HEK293T (cell line): ENCODE measurements around the gene FH.

Experiments used
- ARNT ChIP-seq: fragments of 450-650 bp; IDR thresholded peaks from 2 replicates; pipeline ENCODE4 v1.6.1; 2017; ENCODE audit warnings: mild to moderate bottlenecking
- BHLHE40 ChIP-seq: fragments of 450-650 bp; IDR thresholded peaks from 2 replicates; pipeline ENCODE4 v1.6.1; 2016; ENCODE audit warnings: mild to moderate bottlenecking, moderate library complexity, borderline replicate concordance
- ELF4 ChIP-seq: fragments of 450-650 bp; IDR thresholded peaks from 2 replicates; pipeline ENCODE4 v1.6.1; 2017; ENCODE audit warnings: antibody characterized with exemption
- FOXK2 ChIP-seq: fragments of 450-650 bp; IDR thresholded peaks from 2 replicates; pipeline ENCODE4 v1.6.1; 2016; ENCODE audit warnings: mild to moderate bottlenecking
- FOXM1 ChIP-seq: fragments of 450-650 bp; IDR thresholded peaks from 2 replicates; pipeline ENCODE4 v1.6.1; 2017; ENCODE audit warnings: mild to moderate bottlenecking, borderline replicate concordance
- HDGF ChIP-seq: fragments of 450-650 bp; IDR thresholded peaks from 2 replicates; pipeline ENCODE4 v1.6.1; 2017; ENCODE audit warnings: antibody characterized with exemption, borderline replicate concordance
- LEF1 ChIP-seq: fragments of 450-650 bp; IDR thresholded peaks from 2 replicates; pipeline ENCODE4 v1.6.1; 2017; ENCODE audit warnings: mild to moderate bottlenecking, borderline replicate concordance
- NFRKB ChIP-seq: fragments of 450-650 bp; IDR thresholded peaks from 2 replicates; pipeline ENCODE4 v1.6.1; 2016; ENCODE audit warnings: mild to moderate bottlenecking, moderate library complexity
- SP1 ChIP-seq: fragments of 450-650 bp; IDR thresholded peaks from 2 replicates; pipeline ENCODE4 v1.6.1; 2017
- SUZ12 ChIP-seq: fragments of 450-650 bp; IDR thresholded peaks from 2 replicates; pipeline ENCODE4 v1.6.1; 2016; ENCODE audit warnings: mild to moderate bottlenecking
- ZNF384 ChIP-seq: fragments of 450-650 bp; IDR thresholded peaks from 2 replicates; pipeline ENCODE4 v1.6.1; 2016
- TF ChIP-seq, protein P1 (sequence below): fragments of 450-650 bp; IDR thresholded peaks from 2 replicates; pipeline ENCODE4 v1.6.1; 2016

DNA sequence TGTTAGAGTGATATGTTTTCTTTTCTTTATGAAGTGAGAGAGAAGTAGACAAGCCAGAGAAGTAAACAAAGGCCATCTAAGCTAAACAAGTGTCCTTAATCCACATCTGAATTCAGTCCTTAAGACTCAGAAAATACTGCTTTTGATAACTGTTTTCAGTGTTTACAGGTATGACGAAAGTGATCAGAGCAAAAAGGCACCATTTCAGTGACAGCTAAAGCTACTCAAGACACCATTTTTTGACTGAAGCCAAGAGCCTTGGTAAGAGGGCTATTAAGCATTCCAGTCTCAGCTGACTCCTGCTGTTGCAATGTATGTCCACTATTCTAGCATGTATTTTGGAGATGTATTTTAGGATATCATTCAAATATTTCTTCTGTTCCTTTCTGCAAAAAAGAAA is 16.7 kb upstream of the FH start:
- no peak for TF ChIP-seq HDGF
- TF ChIP-seq BHLHE40 = no peak
- TF ChIP-seq ELF4 = no peak
- TF ChIP-seq, protein P1, sequence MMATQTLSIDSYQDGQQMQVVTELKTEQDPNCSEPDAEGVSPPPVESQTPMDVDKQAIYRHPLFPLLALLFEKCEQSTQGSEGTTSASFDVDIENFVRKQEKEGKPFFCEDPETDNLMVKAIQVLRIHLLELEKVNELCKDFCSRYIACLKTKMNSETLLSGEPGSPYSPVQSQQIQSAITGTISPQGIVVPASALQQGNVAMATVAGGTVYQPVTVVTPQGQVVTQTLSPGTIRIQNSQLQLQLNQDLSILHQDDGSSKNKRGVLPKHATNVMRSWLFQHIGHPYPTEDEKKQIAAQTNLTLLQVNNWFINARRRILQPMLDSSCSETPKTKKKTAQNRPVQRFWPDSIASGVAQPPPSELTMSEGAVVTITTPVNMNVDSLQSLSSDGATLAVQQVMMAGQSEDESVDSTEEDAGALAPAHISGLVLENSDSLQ = no peak
- TF ChIP-seq NFRKB = no peak
- no peak for TF ChIP-seq SUZ12
- no peak for TF ChIP-seq ZNF384
- no peak for TF ChIP-seq ARNT
- no peak for TF ChIP-seq SP1
- no peak for TF ChIP-seq LEF1
- TF ChIP-seq FOXM1 = no peak
- TF ChIP-seq FOXK2 = no peak
